AG20443 (cell line): ENCODE results near the gene NAPA.

Source experiments
- DNase-seq: peaks from one replicate; pipeline ENCODE4 v3.0.0; 2012; ENCODE audit warnings: low spot score, mixed read lengths

Gene NAPA

DNA sequence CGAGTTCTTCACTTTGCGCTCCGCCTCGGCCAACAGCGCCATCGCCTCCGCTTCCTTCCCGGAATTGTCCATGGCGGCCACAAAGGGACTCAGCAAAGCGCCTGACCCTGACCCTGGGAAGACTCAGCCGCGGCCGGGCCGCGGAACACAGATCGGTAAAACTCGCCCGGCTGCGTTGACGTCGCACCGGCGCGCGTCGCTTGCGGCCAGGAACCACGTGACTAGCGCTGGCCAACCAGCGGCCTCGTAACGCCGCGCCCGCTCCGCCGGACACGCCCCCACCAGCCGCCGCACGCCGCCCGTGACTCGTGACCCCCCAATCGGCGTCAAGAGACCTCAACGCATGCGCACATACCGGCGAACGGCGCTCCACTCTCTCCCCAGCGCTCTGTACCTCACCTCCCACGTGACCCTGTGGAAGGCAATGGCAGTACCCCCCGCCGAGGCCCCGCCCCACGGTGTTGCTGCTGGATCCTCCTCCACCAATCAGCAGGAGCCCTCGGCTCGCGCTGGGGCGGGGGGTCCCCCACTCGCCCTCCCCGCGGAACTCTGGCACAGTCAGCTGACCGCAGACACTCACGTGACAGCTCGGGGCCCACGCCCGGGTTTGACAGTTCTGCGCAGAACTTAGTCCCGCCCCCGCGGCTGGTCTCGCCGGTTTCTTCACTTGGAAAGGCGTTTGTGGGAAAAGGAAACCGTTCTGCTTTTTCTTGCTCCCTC, at the start of gene NAPA:
Gene NAPA, minus strand, starts transcription at position 195 of the 720 bp plus-strand sequence. Its CDS starts 123 bp downstream, at position 72.
- DNase-seq = peak; percentile 99

DNA sequence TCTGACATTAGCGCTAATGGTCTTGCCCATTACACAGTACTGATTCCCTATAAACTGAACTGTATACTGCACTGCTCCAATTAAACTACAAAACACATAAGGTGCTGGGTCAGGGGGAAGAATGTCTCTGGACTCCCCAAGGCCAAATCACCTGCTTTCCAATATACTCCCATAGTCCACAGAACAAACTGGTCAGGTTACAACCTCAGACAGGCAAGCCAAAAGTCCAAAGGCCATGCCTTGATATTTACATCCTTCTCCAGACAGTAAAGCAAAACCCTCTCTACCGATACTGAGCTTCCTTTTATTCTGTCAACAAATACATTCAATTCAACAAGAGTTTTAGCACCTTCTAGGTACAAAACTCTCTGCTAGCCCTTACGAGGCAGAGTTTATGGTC, 49.2 kb upstream of the NAPA start:
- no peak for DNase-seq

DNA sequence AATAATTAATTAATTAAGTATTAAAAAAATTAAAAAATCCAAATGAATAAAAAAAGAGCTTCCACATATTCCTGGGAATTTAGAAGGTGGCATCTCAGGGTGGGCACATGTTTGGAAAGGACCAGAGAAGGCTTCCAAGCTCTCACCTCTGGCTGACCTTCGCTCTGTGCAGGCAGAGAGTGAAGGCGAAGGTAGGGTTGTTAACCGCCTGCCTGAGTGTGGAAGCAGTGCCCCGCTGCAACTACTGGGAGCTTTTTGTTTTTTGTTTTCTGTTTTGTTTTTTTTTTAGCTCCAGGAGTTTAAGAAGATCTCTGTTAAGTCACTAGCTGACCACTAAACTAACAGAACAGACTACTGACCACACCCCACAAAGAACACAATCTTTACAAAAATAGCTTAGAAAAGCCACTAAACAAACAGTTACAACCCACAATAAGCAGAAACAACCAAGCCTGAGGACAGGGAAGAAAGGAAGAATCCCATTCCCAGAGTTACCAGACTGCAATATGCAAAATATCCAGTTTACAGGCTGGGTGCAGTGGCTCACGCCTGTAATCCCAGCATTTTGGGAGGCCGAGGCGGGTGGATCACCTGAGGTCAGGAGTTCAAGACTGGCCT, 46.7 kb upstream of the NAPA start:
- DNase-seq = no peak

DNA sequence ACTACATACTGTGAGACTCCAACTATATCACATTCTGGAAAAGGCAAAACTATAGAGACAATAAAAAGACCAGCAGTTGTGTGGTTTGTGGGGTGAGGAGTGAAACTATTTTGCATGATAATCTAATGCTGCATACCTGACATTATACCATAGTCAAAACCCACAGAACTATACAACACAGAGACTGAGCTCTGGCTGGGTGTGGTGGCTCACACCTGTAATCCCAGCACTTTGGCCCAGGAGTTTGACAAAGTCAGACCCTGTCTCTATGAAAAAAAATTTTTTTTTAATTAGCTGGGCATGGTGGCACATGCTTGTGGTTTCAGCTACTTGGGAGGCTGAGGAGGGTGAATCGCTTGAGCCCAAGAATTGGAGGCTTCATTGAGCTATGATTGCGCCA, 46.1 kb upstream of the NAPA start:
- no peak for DNase-seq

DNA sequence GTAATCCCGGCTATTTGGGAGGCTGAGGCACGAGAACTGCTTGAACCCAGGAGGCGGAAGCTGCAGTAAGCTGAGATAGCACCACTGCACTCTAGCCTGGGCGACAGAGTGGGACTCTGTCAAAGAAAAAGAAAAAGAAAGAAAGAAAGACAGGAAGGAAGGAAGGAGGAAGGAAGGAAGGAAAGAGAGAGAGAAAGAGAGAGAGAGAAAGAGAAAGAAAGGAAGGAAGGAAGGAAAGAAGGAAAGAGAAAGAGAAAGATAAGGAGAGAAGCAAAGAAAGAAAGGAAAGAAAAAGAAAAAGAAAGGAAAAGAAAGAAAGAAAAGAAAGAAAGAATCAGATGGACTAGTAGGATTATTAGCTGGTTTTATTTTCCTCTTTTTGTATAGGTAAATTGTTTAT, 35.3 kb upstream of the NAPA start:
- DNase-seq = no peak

DNA sequence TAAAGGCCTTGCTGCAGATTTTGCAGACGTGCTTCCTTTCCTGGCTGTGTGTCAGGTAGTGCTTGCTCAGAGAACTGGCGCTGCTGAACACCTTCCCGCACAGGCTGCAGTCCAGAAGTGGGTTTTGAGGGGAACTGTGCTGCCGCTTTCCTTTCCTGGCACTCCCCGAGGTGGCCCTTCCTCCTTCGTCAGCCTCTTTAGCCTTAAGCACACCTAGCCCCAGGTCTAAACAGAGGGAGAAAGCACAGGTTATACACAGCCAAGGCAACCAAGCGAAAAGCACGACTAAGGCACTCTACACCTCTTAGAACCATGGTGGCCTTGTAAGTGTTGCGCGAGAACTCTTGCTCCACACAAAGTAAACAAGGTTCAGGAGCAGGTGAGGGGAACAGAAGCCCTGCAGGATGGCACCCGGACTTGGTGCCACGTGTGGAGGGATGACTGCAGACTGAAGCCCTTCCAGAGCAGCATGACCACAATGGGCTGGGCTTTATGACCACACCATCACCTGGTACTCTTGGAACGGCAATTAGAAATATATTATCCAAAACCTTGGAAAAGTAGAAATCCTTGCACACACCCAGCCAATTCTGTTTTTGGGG, 34.5 kb upstream of the NAPA start:
- no peak for DNase-seq

DNA sequence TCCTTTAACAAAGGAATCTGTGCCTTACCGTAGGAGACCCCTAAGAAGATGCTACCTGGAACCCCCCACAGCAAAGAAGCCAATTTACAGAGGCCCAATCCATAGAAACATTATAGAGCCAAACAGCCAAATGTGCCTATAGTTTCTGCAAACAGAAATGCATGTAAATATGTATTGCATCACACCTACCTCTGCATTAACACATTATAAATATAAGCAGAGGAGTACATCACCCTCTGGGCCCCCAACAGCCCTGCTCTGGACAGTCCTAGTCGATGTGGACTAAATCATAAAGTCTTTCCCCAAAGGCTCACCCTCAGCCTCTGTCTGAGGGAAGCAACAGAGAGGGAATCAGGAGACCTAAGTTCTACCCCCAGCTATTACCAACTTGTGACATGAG, 32.3 kb upstream of the NAPA start:
- DNase-seq = no peak

DNA sequence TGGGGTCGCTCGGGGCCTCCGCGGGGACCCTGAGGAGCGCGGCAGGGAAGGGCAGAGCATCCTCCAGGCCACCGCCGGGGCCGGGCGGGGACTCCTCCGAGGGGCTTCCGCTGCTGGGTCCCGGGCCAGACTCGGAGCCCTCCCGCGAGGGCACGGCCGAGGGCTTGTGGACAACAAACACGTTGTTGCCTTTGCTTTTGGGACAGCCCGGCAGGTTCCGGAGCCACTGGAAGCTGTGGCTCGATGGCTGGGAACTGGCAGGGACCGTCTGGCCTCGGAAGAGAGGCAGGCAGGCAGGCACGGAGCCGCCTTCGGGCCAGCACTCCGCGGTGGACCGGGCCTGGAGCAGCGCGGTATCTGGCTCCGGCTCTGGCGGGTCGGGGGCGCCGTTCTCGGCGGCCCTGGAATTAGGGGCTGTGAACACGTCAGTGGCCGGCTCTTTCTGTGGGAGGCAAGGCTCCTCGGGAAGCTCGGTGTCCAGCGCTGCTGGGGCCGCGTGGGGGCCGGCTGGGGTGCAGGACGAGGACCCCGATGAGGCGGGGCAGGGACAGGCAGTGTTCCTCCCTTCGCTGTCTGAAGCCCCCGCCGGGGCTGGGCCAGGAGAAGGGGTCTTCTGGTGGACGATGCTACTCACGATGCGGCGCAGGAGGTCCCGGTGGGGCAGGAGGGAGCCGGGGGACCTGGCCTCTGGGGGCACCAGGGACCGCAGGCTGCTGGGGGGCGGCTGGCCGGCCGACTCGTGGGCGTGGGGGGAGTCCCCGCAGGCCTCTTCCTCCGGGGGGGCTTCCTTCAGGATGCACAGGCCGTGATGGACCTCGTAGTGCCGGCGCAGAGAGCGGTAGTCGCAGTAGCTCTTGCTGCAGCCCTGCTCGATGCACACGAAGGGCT, 30.4 kb upstream of the NAPA start:
- DNase-seq = peak; percentile 63

DNA sequence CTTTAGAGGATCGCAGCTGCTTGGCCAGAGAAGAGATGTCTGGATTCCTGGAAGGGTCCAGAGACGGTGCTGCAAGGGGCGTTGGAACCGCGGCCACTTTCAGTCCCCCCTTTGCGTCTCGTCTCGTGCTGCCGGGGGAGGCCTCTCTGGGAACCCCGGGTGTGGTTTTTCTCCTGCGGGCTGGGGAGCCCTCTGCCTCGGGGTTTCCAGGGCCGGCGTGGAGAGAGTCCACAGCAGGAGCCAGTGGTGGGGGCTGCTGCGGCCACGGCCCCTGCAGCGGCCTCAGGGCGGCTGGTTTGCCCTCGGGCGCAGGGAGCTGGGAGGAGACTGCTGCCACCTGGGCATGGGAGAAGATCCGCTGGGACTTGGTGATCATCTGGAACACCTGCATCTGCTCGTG, 29.6 kb upstream of the NAPA start:
- DNase-seq = no peak

DNA sequence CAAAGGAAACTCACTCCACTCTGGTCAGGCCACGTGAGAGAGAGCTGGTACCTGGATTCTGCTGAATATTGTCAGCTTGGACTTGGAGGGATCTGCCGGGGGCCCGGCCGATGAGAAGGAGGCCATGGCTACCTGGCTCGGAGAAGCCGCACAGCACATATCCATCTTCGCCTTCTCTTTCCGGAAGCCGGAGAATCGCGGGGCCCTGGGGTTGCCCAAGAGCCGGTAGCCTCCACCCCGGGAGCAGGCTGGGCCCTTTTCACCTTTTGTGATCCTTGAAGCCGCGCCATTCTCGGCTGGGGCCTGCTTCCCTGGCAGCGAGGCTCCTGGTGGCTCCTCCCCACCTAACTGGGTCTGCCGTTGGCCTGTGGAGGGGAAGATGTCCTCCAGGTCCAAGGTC, 29.2 kb upstream of the NAPA start:
- DNase-seq = no peak

DNA sequence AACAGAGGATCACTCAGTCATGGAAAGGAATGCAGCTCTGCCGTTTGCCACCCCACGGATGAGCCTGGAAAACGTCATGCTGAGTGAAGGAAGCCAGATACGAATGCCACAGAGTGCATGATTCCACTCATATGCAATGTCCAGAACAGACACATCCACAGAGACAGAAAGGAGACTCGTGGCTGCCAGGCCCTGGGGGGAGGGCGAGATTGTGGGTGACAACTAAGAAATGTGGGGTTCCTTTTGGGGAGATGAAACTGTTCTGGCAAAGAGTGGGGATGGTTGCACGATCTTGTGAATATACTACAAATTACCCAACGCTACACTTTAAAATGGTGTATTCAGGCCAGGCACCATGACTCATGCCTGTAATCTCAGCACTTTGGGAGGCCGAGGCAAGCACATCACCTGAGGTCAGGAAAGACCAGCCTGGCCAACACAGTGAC, 27.2 kb upstream of the NAPA start:
- peak; percentile 62 for DNase-seq

DNA sequence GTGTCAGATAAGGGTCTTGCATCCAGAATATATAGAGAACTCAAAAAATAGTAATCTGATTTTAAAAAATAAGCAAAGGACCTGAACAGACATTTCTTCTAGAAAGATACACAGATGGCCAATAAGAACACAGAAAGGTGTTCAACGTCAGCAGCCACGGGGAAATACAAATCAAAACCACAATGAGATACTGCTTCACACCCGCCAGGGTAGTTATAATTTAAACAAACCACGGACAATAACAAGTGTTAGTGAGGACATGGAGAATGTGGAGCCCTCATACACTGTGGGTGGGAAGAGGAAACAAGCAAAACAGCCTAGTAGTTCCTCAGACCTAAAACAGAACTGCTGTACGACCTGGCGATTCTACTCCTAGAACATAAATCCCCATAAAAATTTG, 26.7 kb upstream of the NAPA start:
- no peak for DNase-seq

DNA sequence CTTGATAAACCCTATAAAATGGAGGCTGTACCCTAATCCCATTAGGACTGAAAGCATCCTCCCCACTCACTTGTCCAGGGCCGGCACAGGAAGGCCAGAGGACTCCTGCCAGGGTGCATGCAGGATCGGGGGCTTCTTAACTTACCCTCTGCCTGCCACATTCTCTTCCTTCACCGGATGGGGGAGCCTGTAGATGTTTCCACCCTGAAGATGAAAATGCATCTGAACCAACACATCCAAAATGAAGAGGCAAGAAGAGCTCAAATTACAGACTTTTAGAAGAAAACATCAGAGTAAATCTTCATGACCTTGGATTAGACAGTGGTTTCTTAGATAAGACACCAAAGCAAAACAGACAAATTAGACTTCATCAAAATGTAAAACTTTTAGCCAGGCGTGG, 25.9 kb upstream of the NAPA start:
- DNase-seq = peak; percentile 57

DNA sequence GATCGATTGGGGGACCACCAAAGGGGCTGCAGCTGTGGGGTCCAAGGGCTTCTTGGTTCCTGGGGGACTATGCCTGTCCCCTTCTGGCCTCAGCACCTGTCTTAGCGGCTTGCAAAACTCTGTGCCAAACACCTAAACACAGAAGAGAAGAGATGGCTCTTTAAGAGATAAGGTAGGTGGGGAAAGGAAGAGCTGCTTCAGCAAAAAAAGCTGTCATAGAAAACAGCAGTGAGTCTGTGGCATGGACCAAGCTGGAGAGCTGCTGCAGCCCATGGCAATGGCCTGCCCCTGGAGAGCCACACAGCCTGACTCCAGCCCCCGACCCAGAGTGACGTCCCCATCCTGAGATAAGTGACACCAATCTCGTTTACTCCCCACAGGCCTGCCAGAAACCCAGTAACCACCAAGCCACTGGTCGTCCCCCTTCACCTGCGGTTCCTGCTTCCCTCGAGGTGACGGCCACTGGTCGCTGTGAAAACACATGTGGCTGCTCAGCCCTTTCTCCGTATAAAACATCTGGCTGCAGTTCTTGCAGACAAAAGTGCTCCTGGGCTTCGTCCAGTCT, 25.0 kb upstream of the NAPA start:
- DNase-seq = no peak

DNA sequence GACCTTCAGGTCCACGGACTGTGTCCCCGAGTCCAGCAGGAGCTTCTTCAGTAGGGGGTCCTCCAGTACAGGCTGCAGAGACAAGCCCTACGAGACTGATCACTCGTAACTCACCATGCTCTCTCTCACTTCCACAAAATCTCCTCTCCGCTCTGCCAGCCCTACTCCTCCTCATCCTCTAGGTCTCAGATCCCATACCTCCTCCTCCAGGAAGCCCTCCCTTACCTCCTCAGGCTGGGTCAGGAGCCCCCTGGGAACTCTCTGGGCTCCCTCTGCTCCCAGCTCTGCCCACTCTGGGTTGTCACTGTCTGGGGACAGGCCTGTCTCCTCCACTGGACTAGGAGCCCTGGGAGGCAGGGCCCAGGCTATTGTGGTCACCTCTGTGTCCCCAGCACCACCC, 23.9 kb upstream of the NAPA start:
- DNase-seq = no peak

DNA sequence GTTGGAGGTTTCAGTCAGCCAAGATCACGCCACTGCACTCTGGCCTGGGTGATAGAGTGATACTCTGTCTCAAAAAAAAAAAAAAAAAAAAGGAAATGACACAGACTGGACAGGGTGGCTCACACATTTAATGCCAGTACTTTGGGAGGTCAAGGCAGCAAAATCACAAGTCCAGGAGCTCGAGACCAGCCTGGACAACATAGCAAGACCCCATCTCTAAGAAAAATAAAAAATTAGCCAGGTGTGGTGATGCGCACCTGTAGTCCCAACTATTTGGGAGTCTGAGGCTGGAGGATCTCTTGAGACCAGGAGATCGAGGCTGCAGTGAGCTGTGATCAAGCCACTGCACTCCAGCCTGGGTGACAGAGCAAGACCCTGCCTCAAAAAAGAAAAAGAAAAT, 22.6 kb upstream of the NAPA start:
- DNase-seq = no peak

DNA sequence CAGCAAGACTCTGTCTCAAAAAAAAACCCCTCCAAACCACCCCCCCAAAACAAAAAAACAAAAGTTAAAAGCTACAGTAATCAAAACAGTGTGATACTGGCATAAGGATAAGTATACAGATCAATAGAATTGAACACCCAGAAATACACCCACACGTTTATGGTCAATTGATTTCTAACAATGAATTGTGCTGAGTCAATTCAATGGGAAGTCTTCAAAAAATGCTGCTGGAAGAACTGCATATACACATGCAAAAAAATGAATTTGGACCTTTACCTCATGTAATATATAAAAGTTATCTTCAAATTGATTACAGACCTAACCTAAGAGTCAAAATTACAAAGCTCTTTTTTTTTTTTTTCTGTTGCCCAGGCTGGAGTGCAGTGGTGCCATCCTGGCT, 19.8 kb upstream of the NAPA start:
- DNase-seq = no peak

DNA sequence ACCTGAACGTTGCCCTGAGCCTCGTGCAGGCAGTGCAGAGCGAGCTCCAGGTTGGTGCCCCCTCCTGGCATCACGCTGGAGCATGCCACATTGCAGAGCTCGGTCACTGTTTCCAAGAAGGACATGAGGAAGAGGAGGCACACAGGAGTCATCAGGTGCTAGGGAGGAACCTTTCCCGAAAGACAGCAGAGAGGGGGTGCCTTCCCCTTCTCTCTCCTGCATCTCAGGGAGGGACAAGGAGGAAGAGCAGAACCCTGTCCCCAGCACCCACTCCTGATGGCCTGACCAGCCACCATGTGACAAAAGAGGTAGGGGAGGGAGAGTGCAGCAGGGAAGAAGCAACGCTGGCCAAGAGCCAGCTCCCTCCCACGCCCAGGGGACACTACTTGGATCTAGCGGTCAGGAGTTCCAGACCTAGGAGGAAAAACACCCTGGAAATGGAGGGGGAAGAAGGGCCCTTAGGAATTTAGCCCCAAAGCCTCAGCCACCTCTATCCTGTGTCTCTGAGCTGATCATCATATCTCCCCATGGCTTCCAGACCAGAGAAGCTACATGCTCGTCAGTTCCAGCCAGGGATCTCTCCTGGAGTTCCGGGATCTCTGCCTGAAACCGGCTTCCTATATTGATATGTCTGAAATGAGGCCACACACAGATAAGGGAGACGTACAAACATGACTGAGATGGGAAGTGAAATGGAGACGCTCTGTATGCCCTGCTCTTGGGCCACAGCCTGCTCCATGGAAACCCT, 17.0 kb upstream of the NAPA start:
- DNase-seq = no peak

DNA sequence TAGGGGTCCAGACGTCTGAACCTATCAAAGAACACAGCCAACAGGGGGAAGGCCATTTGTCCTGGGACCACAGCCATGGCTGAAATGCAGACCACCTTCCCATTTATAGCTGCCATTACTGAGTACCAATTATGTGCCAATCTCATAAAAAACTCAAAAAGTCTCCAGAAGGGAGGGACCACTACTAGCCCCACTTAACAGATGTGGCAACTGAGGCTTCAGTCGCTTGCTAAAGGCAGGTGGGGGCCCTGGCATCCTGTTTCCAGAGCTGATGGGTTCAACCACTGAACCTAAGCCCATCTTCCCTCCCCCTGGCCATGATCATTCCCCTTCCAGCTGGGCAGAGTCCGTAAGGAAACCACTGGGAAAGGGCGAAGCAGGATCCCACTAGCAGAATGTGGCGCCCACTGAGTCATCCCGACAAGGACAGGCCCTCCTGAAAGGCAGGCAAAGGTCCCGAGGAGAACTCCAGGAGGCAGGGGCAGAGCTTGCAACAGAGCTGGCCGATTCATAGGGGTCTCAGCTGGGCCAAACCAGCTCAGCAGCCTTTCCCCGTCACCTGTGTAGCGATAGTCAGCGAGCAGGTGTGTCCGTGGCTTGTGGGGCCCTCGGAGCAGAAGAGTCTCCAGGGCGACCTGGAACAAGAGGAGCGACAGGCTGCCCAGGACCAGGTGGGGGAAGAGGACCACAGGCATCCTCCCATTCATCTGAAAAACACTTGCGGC, 14.3 kb upstream of the NAPA start:
- DNase-seq = no peak

DNA sequence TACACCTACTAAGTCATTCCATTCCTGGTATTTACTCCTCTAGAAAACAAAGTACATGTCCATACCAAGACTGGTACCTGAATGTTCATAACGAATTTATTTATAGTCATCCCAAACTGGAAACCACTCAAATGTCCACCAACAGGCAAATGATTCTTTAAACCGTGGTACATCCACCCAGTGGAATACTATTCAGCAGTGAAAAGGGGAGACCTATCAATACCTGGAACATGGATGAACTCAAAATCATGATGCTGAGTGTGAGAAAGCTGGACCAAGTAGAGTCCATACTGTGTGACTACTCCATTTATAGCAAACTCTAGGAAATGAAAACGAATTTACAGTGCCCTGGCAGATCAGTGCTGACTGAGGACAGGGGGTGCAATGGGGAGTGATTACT, 11.9 kb upstream of the NAPA start:
- DNase-seq = no peak

DNA sequence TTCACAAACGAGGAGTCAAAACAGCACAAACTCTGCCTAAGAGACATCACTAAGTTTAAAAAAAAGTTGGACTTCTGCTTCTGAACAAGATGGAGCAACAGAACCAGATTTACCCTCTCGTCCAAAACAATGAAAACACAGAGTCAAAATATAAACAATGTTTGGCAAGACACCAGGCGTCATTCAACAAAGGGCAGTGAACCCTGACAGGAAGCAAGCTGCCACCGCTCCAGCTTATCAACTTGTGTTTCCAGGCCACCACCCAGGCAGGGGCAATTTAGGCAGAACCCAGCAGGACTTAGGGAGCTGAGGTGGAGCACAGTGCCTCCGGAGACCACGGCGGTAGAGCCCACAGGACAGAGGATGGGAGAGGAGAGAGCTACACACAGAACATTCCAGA, 8.6 kb upstream of the NAPA start:
- DNase-seq = no peak
